ENCODE data around the gene EXT2. TPM values are rescaled to one million over a fixed set of nuclear protein-coding genes. Genes with fewer than 3 reads are reported as not detected.

Gene EXT2
- total and polyA plus RNA-seq, 2 of the 13 experiments (the other 11 are each of a cell fraction or from before 2014, with no cell fraction given): 61.5 to 68.7 TPM

- in situ Hi-C loops (cut with HindIII; ENCODE audit: extremely low pct_ligation_motif_present, low pct_unique_long_range_greater_than_20kb) (no loop called here), intact Hi-C loops (cut with micrococcal nuclease; ENCODE audit: unreplicated experiment) (no loop called here)
- no peak overlapping the region for H3K4me2 ChIP-seq (ENCODE audit: low read depth, low read length)
- FAIRE-seq (no peak), DNase-seq (ENCODE audit: low spot score) (no peak), ATAC-seq (no peak)
- peaks cover 3 to 4% of the 10 kb centered on the region in 2 experiments; a peak in 3 of 5 replicates for H3K36me3 ChIP-seq (replicated peaks in 1 of 2; ENCODE audit: control insufficient read depth in 1 of 2, insufficient read depth in 2 of 2, low read length in 2 of 2)
- no peaks in the 10 kb centered on the region for H3K27me3 ChIP-seq (ENCODE audit: control insufficient read depth in 1 of 2, insufficient read depth in 2 of 2, low read length in 2 of 2)
- CTCF ChIA-PET (ENCODE audit: low intra/inter-chr PET ratio, low total read pairs): no interaction called here
- 93% methylated on average over 2 of the region's 2 CpGs for WGBS (ENCODE audit: low lambda C conversion rate)
- H3K9ac ChIP-seq (ENCODE audit: insufficient read depth, low read depth, low read length): no peak overlapping the region
- H2AFZ ChIP-seq (ENCODE audit: low read length): no peak overlapping the region
- no peak overlapping the region for H3K4me3 ChIP-seq (replicated peaks in 1 of 3; ENCODE audit: insufficient read depth in 1 of 3, low read depth in 2 of 3, low read length in 3 of 3)
- H3K79me2 ChIP-seq (ENCODE audit: insufficient read depth, low read length): no peaks in the 10 kb centered on the region
- no peak overlapping the region for H3K27ac ChIP-seq (ENCODE audit: extremely low read length, insufficient read depth, low read length)
- H3K9me3 ChIP-seq (ENCODE audit: low read length): peaks cover 13% of the 10 kb centered on the region
- H4K20me1 ChIP-seq (ENCODE audit: insufficient read depth, low read length): no peaks in the 10 kb centered on the region
- peaks cover 8% of the 10 kb centered on the region; the same call in 1 of the 2 replicates for H3K4me1 ChIP-seq (ENCODE audit: insufficient read depth, low read length)
- POLR2A ChIA-PET: no interaction called here
- BruUV-seq (replicated peaks): no TSS peak
- no peak for TF ChIP-seq UBTF (CRISPR knock-in tag; IDR thresholded peaks at IDR 0.05)
- no peak for TF ChIP-seq ZNF589 (CRISPR knock-in tag; conservative IDR thresholded peaks at IDR 0.05)
- TF ChIP-seq STAT6 (CRISPR knock-in tag; IDR thresholded peaks at IDR 0.05; ENCODE audit: borderline replicate concordance): no peak
- no peak for TF ChIP-seq PRDM4 (CRISPR knock-in tag; IDR thresholded peaks at IDR 0.05; ENCODE audit: borderline replicate concordance)
- TF ChIP-seq TRIM22 (IDR thresholded peaks at IDR 0.05): no peak
- TF ChIP-seq ISL2 (CRISPR knock-in tag; IDR thresholded peaks at IDR 0.05): no peak
- TF ChIP-seq MATR3 (CRISPR knock-in tag; IDR thresholded peaks at IDR 0.05): no peak
- TF ChIP-seq ZSCAN9 (CRISPR knock-in tag; IDR thresholded peaks at IDR 0.05; ENCODE audit: borderline replicate concordance): no peak
- no peak for TF ChIP-seq NKX3-1 (CRISPR knock-in tag; IDR thresholded peaks at IDR 0.05)
- no peak for TF ChIP-seq SMYD3 (CRISPR knock-in tag; IDR thresholded peaks at IDR 0.05)
- TF ChIP-seq HMGXB3 (CRISPR knock-in tag; IDR thresholded peaks at IDR 0.05; ENCODE audit: borderline replicate concordance): no peak
These were observed 102.8 kb downstream of the EXT2 start for GRCh38 chr11:44198146-44198724.
